ENCODE measurements around the gene PRPF38B. TPM values are rescaled to one million over a fixed set of nuclear protein-coding genes. Genes with fewer than 3 reads are reported as not detected.

PRPF38B gene, protein sequence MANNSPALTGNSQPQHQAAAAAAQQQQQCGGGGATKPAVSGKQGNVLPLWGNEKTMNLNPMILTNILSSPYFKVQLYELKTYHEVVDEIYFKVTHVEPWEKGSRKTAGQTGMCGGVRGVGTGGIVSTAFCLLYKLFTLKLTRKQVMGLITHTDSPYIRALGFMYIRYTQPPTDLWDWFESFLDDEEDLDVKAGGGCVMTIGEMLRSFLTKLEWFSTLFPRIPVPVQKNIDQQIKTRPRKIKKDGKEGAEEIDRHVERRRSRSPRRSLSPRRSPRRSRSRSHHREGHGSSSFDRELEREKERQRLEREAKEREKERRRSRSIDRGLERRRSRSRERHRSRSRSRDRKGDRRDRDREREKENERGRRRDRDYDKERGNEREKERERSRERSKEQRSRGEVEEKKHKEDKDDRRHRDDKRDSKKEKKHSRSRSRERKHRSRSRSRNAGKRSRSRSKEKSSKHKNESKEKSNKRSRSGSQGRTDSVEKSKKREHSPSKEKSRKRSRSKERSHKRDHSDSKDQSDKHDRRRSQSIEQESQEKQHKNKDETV
- polyA plus RNA-seq (21.7 to 41.0 TPM (median 25.6 TPM) in 3 replicates), polyA minus RNA-seq (8.0 to 18.2 TPM (median 8.2 TPM) in 3 replicates)
- 64.6 TPM for polyA plus RNA-seq (2011; ENCODE audit: low read depth)
- 7.6 and 11.4 TPM in 2 replicates for polyA plus RNA-seq (2011; cell fraction: cytosol; rRNA removed)
- 35.4 and 63.0 TPM in 2 replicates for polyA plus RNA-seq (2011; cell fraction: nucleus; rRNA removed)
- 25.1 and 25.5 TPM in 2 replicates for polyA plus RNA-seq (2012; ENCODE audit: low replicate concordance)
- polyA minus RNA-seq (2011; cell fraction: cytosol; rRNA and poly(A)+ RNA removed): 11.3 TPM
- polyA minus RNA-seq (2011; cell fraction: nucleus; rRNA and poly(A)+ RNA removed): 23.4 and 24.2 TPM in 2 replicates

DNA sequence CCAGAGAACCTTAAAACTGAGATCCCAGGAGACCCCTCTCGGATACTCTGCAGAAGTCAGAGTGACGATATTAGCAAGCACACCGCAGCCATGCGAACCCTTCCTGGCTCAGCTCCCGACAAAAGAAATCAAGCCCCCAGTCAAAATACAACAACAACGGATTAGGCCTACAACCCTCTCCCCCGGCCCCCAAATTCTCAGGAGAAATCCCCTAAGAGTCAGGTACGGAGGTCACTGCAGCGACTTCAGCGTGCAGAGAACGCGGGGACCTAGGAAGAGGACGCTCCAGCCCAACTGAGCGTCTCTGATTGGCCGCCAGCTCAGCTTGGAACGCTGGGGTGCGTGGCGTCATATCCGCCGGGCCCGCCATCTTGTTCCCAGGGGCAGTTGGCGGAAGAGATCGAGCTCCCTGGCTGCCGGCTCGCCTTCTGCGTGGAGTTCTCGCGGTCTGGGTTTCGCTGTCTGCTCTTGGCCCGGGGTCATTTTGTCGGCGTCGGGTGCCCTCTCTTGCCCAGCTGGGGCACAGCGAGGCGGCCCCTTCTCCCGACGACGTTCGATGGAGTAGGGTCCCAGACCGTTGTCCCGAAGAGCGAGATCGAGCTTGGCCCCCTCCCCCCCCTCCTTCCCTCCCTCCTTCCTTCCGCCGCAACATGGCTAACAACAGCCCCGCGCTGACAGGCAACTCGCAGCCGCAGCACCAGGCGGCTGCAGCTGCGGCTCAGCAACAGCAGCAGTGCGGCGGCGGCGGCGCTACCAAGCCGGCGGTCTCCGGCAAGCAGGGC, at the start of gene PRPF38B:
Gene PRPF38B, plus strand, starts transcription at position 369 of the 782 bp plus-strand sequence. Its CDS starts 282 bp downstream, at position 651.
- Histone ChIP-seq H3K9ac (ENCODE audit: control insufficient read depth, extremely low read depth, insufficient read depth, low read length) (peak within 1 kb of the TSS; percentile 89), H2AFZ (ENCODE audit: control insufficient read depth, low read length) (peak within 1 kb of the TSS; percentile 98), H3K9me1 (ENCODE audit: control insufficient read depth, extremely low read depth, insufficient read depth, low read length) (no peaks in the 10 kb centered on the region), H3K4me2 (ENCODE audit: control insufficient read depth, extremely low read depth, insufficient read depth, low read depth, low read length) (peak within 1 kb of the TSS; percentile 91), H3K4me1 (ENCODE audit: control insufficient read depth, extremely low read depth, insufficient read depth, low read length) (peaks cover 18% of the 10 kb centered on the region), H3K4me3 (ENCODE audit: control insufficient read depth in 2 of 3, extremely low read depth in 1 of 3, insufficient read depth in 2 of 3, low read depth in 1 of 3, low read length in 3 of 3) (peak within 1 kb of the TSS; percentile 88 to 100 (median 95)), H3K9me3 (ENCODE audit: control insufficient read depth, low read depth, low read length) (no peaks in the 10 kb centered on the region), H3K27me3 (ENCODE audit: control insufficient read depth, extremely low read depth, insufficient read depth, low read length) (no peaks in the 10 kb centered on the region), H3K79me2 (ENCODE audit: control insufficient read depth, insufficient read depth, low read length) (peaks cover 59% of the 10 kb centered on the region), H3K27ac (ENCODE audit: control insufficient read depth, insufficient read depth, low read length) (peak within 1 kb of the TSS; percentile 81), H4K20me1 (ENCODE audit: control insufficient read depth, extremely low read depth, insufficient read depth, low read length) (peaks cover 16% of the 10 kb centered on the region), H3K36me3 (ENCODE audit: control insufficient read depth in 2 of 2, extremely low read depth in 1 of 2, insufficient read depth in 2 of 2, low read length in 2 of 2) (peaks cover 3 to 17% of the 10 kb centered on the region in 2 experiments)
- TF ChIP-seq EZH2 (IDR thresholded peaks at IDR 0.05; ENCODE audit: low read length): no peak
- DNase-seq (ENCODE audit: low read depth, low spot score) (peak; percentile 28), FAIRE-seq (peak; percentile 71)
- dilution Hi-C loops (cut with MboI; ENCODE audit: extremely low pct_ligation_motif_present, low sequenced_read_pairs): no loop called here

DNA sequence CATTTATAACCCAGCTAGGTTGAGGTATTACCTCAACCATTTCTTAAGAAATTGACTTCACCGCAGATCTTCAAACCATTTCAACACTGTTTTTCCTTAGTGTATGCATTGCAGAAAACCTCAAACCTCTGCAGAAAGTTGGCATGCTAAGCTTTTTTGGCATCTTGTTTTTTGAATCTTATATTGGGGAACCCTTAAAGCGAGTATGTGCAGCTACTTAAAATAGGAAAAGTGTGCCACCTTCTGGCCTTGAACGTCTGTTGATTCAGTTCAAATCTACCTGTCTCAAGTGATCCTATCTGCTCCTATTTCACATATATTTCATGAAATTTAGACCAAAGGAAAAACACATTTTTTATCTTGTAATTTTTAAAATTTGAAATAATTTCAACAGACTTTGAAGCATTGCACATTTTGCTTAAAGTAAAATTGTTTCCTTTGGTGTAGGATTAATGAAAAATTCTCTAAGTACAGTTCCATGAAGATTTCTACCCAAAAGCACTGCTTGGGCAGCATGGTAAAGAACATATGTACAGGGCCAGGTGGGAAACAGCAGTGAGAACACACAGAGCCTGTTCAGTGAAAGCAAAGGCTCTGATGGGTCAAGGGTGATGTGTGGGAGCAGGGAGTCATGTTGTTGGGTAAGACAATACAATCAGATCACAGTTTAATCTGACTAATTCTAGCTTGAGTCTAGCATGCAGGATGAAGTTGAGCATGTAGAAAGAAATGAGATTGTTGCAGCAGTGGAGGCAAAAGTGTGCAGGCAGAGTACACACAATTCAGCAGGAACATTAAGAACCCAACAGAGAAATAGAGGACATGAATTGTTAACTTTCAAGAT, 48.4 kb upstream of the PRPF38B start:
- no peaks in the 10 kb centered on the region for H3K9me3 ChIP-seq (ENCODE audit: control insufficient read depth, low read depth, low read length)
- H3K9ac ChIP-seq (ENCODE audit: control insufficient read depth, extremely low read depth, insufficient read depth, low read length): no peak overlapping the region
- H4K20me1 ChIP-seq (ENCODE audit: control insufficient read depth, extremely low read depth, insufficient read depth, low read length): no peaks in the 10 kb centered on the region
- no peaks in the 10 kb centered on the region for H3K9me1 ChIP-seq (ENCODE audit: control insufficient read depth, extremely low read depth, insufficient read depth, low read length)
- no peaks in the 10 kb centered on the region for H3K36me3 ChIP-seq (ENCODE audit: control insufficient read depth in 2 of 2, extremely low read depth in 1 of 2, insufficient read depth in 2 of 2, low read length in 2 of 2)
- no peaks in the 10 kb centered on the region for H3K27me3 ChIP-seq (ENCODE audit: control insufficient read depth, extremely low read depth, insufficient read depth, low read length)
- H3K4me1 ChIP-seq (ENCODE audit: control insufficient read depth, extremely low read depth, insufficient read depth, low read length): peaks cover 3% of the 10 kb centered on the region
- no peak overlapping the region for H3K27ac ChIP-seq (ENCODE audit: control insufficient read depth, insufficient read depth, low read length)
- peak; percentile 44 for FAIRE-seq
- no peak overlapping the region for H3K4me3 ChIP-seq (ENCODE audit: control insufficient read depth in 2 of 3, extremely low read depth in 1 of 3, insufficient read depth in 2 of 3, low read depth in 1 of 3, low read length in 3 of 3)
- dilution Hi-C loops (cut with MboI; ENCODE audit: extremely low pct_ligation_motif_present, low sequenced_read_pairs): no loop called here
- DNase-seq (ENCODE audit: low read depth, low spot score): peak; percentile 15
- no peaks in the 10 kb centered on the region for H3K79me2 ChIP-seq (ENCODE audit: control insufficient read depth, insufficient read depth, low read length)
- no peak for TF ChIP-seq EZH2 (IDR thresholded peaks at IDR 0.05; ENCODE audit: low read length)
- TF ChIP-seq, protein P1, sequence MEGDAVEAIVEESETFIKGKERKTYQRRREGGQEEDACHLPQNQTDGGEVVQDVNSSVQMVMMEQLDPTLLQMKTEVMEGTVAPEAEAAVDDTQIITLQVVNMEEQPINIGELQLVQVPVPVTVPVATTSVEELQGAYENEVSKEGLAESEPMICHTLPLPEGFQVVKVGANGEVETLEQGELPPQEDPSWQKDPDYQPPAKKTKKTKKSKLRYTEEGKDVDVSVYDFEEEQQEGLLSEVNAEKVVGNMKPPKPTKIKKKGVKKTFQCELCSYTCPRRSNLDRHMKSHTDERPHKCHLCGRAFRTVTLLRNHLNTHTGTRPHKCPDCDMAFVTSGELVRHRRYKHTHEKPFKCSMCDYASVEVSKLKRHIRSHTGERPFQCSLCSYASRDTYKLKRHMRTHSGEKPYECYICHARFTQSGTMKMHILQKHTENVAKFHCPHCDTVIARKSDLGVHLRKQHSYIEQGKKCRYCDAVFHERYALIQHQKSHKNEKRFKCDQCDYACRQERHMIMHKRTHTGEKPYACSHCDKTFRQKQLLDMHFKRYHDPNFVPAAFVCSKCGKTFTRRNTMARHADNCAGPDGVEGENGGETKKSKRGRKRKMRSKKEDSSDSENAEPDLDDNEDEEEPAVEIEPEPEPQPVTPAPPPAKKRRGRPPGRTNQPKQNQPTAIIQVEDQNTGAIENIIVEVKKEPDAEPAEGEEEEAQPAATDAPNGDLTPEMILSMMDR (optimal IDR thresholded peaks at IDR 0.05 in 1 of 3, IDR thresholded peaks at IDR 0.05 in 1 of 3, conservative IDR thresholded peaks at IDR 0.05 in 1 of 3; ENCODE audit: extremely low read depth in 1 of 3, insufficient read depth in 2 of 3, low read length in 3 of 3): peak in 2 of 3 experiments; percentile 46 to 54
- no peak overlapping the region for H2AFZ ChIP-seq (ENCODE audit: control insufficient read depth, low read length)
- no peak overlapping the region for H3K4me2 ChIP-seq (ENCODE audit: control insufficient read depth, extremely low read depth, insufficient read depth, low read depth, low read length)

All from keratinocyte (primary cell).